ENCODE data around the gene CD300LG. TPM values are rescaled to one million over a fixed set of nuclear protein-coding genes. Genes with fewer than 3 reads are reported as not detected.

The CD300LG gene
- total and polyA plus RNA-seq, 2 experiments from 2014 or later, result not detected

- Histone ChIP-seq H3K27me3 (no peaks in the 10 kb centered on the region), H4K20me1 (ENCODE audit: insufficient read depth, poor library complexity, severe bottlenecking) (no peaks in the 10 kb centered on the region), H3K36me3 (replicated peaks; ENCODE audit: insufficient read depth, low read depth) (no peaks in the 10 kb centered on the region), H3K9me3 (ENCODE audit: low read depth) (no peaks in the 10 kb centered on the region), H3K4me1 (ENCODE audit: insufficient read depth) (peaks cover 3% of the 10 kb centered on the region), H3K27ac (no peak overlapping the region), H3K4me2 (no peak overlapping the region), H3K79me2 (no peaks in the 10 kb centered on the region), H3K4me3 (no peak overlapping the region), H2AFZ (no peak overlapping the region), H3K9me2 (replicated peaks; ENCODE audit: insufficient read depth) (no peaks in the 10 kb centered on the region)
- TF ChIP-seq EZH2 (IDR thresholded peaks at IDR 0.05; ENCODE audit: borderline replicate concordance), result no peak
- no peak for TF ChIP-seq CTCF (IDR thresholded peaks at IDR 0.05; ENCODE audit: poor library complexity)
- WGBS (ENCODE audit: low lambda C conversion rate, missing lambda C conversion rate), result 34% methylated on average over 1 of the region's 1 CpG
- DNase-seq (ENCODE audit: low spot score), result no peak
Measured at GRCh38 chr17:43814714-43815113, 32.3 kb upstream of the CD300LG start.

- H3K27ac ChIP-seq, result no peak overlapping the region
- H3K36me3 ChIP-seq (replicated peaks; ENCODE audit: insufficient read depth, low read depth), result no peaks in the 10 kb centered on the region
- H3K9me2 ChIP-seq (replicated peaks; ENCODE audit: insufficient read depth), result no peaks in the 10 kb centered on the region
- H3K4me3 ChIP-seq, result no peak overlapping the region
- H2AFZ ChIP-seq, result no peak overlapping the region
- H4K20me1 ChIP-seq (ENCODE audit: insufficient read depth, poor library complexity, severe bottlenecking), result no peaks in the 10 kb centered on the region
- H3K4me2 ChIP-seq, result no peak overlapping the region
- WGBS (ENCODE audit: low lambda C conversion rate, missing lambda C conversion rate), result 90% methylated on average over 24 of the region's 24 CpGs
- H3K4me1 ChIP-seq (ENCODE audit: insufficient read depth), result peaks cover 3% of the 10 kb centered on the region
- TF ChIP-seq EZH2 (IDR thresholded peaks at IDR 0.05; ENCODE audit: borderline replicate concordance) (no peak), EZH2phosphoT487 (IDR thresholded peaks at IDR 0.05; ENCODE audit: low read depth, severe bottlenecking, unreplicated experiment) (no peak), CTCF (IDR thresholded peaks at IDR 0.05; ENCODE audit: poor library complexity) (no peak)
- H3K9me3 ChIP-seq (ENCODE audit: low read depth), result no peaks in the 10 kb centered on the region
- DNase-seq (ENCODE audit: low spot score), result no peak
- no peaks in the 10 kb centered on the region for H3K79me2 ChIP-seq
- H3K27me3 ChIP-seq, result no peaks in the 10 kb centered on the region
Measured at GRCh38 chr17:43816336-43817320, 30.3 kb upstream of the CD300LG start.

GRCh38 chr17:43817826-43818225 is 29.1 kb upstream of the CD300LG start:
- no peaks in the 10 kb centered on the region for H3K79me2 ChIP-seq
- H3K4me2 ChIP-seq, result no peak overlapping the region
- WGBS (ENCODE audit: low lambda C conversion rate, missing lambda C conversion rate), result 92% methylated on average over 9 of the region's 9 CpGs
- no peaks in the 10 kb centered on the region for H3K9me3 ChIP-seq (ENCODE audit: low read depth)
- H3K9me2 ChIP-seq (replicated peaks; ENCODE audit: insufficient read depth), result no peaks in the 10 kb centered on the region
- DNase-seq (ENCODE audit: low spot score), result no peak
- TF ChIP-seq EZH2 (IDR thresholded peaks at IDR 0.05; ENCODE audit: borderline replicate concordance) (no peak), EZH2phosphoT487 (IDR thresholded peaks at IDR 0.05; ENCODE audit: low read depth, severe bottlenecking, unreplicated experiment) (no peak), CTCF (IDR thresholded peaks at IDR 0.05; ENCODE audit: poor library complexity) (no peak)
- H3K4me1 ChIP-seq (ENCODE audit: insufficient read depth), result peaks cover 3% of the 10 kb centered on the region
- H3K4me3 ChIP-seq, result no peak overlapping the region
- no peak overlapping the region for H3K27ac ChIP-seq
- H2AFZ ChIP-seq, result no peak overlapping the region
- H3K27me3 ChIP-seq, result no peaks in the 10 kb centered on the region
- no peaks in the 10 kb centered on the region for H4K20me1 ChIP-seq (ENCODE audit: insufficient read depth, poor library complexity, severe bottlenecking)
- no peaks in the 10 kb centered on the region for H3K36me3 ChIP-seq (replicated peaks; ENCODE audit: insufficient read depth, low read depth)
